Measurements from ENCODE around the gene KRTAP10-4. TPM values are rescaled to one million over a fixed set of nuclear protein-coding genes. Genes with fewer than 3 reads are reported as not detected.

KRTAP10-4 gene
- polyA plus RNA-seq, 1 of the 3 experiments (the other 2 are of a cell fraction), result not detected

DNA sequence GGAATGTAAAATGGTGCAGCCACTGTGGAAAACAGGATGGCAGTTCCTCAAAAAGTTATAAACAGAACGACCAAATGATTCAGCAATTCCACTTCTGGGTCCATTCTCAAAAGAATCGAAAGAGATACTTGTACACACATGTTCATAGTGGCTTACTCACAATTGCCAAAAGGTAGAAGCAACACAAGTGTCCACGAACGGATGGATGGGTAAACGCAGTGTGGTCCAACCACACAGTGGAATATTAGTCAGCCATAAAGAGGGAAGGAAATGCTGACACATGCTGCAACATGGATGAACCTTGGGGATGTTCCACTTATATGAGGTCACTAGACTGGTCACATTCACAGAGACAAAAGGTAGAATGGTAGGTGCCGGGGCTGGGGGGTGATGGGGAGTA lies 38.8 kb upstream of the KRTAP10-4 start (continued):
- TF ChIP-seq SMC3 (IDR thresholded peaks at IDR 0.05; ENCODE audit: low read depth, low read length) (no peak), CHD2 (IDR thresholded peaks at IDR 0.05; ENCODE audit: low read length, partially characterized antibody) (no peak), EZH2phosphoT487 (IDR thresholded peaks at IDR 0.05; ENCODE audit: borderline replicate concordance, low read depth) (no peak), FOXJ3 (CRISPR knock-in tag; IDR thresholded peaks at IDR 0.05) (no peak), NRF1 (IDR thresholded peaks at IDR 0.05; ENCODE audit: low read depth, low read length) (no peak)
- TF ChIP-seq, protein P1, sequence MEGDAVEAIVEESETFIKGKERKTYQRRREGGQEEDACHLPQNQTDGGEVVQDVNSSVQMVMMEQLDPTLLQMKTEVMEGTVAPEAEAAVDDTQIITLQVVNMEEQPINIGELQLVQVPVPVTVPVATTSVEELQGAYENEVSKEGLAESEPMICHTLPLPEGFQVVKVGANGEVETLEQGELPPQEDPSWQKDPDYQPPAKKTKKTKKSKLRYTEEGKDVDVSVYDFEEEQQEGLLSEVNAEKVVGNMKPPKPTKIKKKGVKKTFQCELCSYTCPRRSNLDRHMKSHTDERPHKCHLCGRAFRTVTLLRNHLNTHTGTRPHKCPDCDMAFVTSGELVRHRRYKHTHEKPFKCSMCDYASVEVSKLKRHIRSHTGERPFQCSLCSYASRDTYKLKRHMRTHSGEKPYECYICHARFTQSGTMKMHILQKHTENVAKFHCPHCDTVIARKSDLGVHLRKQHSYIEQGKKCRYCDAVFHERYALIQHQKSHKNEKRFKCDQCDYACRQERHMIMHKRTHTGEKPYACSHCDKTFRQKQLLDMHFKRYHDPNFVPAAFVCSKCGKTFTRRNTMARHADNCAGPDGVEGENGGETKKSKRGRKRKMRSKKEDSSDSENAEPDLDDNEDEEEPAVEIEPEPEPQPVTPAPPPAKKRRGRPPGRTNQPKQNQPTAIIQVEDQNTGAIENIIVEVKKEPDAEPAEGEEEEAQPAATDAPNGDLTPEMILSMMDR (IDR thresholded peaks at IDR 0.05), result no peak

GRCh38 chr21:44535963-44536362 lies 37.6 kb upstream of the KRTAP10-4 start:
- Histone ChIP-seq H3K27ac (ENCODE audit: low read depth in 2 of 2, low read length in 1 of 2) (no peak overlapping the region), H3K4me3 (ENCODE audit: low read depth in 2 of 2, low read length in 1 of 2) (no peak overlapping the region), H3K36me3 (replicated peaks in 1 of 2; ENCODE audit: control insufficient read depth in 1 of 2, insufficient read depth in 2 of 2, low read length in 1 of 2) (no peaks in the 10 kb centered on the region), H4K20me1 (ENCODE audit: insufficient read depth) (no peaks in the 10 kb centered on the region), H3K4me2 (no peak overlapping the region), H3K9me3 (no peaks in the 10 kb centered on the region), H3K27me3 (ENCODE audit: insufficient read depth) (peaks cover 33% of the 10 kb centered on the region; the same call in 1 of the 2 replicates), H3K9me2 (no peaks in the 10 kb centered on the region), H3K9ac (no peak overlapping the region), H3K4me1 (ENCODE audit: control insufficient read depth in 1 of 2, insufficient read depth in 2 of 2, low read depth in 1 of 2, low read length in 1 of 2) (no peaks in the 10 kb centered on the region; a peak in 1 of 4 replicates), H2AFZ (ENCODE audit: low read depth) (no peak overlapping the region), H3F3A (replicated peaks; ENCODE audit: insufficient read depth) (no peaks in the 10 kb centered on the region), H3K79me2 (ENCODE audit: insufficient read depth) (no peaks in the 10 kb centered on the region)
- WGBS (ENCODE audit: low lambda C conversion rate), result 10% methylated on average over 6 of the region's 7 CpGs
- CTCF ChIA-PET, result interaction anchor here (1.3 kb wide), 1 partner anchor 264 kb away, joined by 3 read pairs; no protein-coding TSS in a partner anchor
- DNase-seq, result no peak
- POLR2A ChIA-PET, result interaction anchor here (0.6 kb wide), 1 partner anchor 8 kb away, joined by 5 read pairs; no protein-coding TSS in a partner anchor
- TF ChIP-seq MEF2A (IDR thresholded peaks at IDR 0.05; ENCODE audit: borderline replicate concordance, low read depth) (no peak), TCF12 (IDR thresholded peaks at IDR 0.05) (no peak), USF1 (IDR thresholded peaks at IDR 0.05; ENCODE audit: borderline replicate concordance, low read depth) (no peak), ELF1 (IDR thresholded peaks at IDR 0.05) (no peak), TEAD4 (IDR thresholded peaks at IDR 0.05; ENCODE audit: borderline replicate concordance, insufficient read depth) (no peak), FOXJ3 (CRISPR knock-in tag; IDR thresholded peaks at IDR 0.05) (no peak), REST (IDR thresholded peaks at IDR 0.05; ENCODE audit: low read depth, low read length) (no peak), YY1 (IDR thresholded peaks at IDR 0.05; ENCODE audit: low read depth) (no peak), JUND (IDR thresholded peaks at IDR 0.05) (no peak), FOSL2 (IDR thresholded peaks at IDR 0.05; ENCODE audit: borderline replicate concordance, low read depth) (no peak), TAF1 (IDR thresholded peaks at IDR 0.05; ENCODE audit: borderline replicate concordance, low read depth, low read length) (no peak), RXRA (IDR thresholded peaks at IDR 0.05; ENCODE audit: borderline replicate concordance, low read depth) (no peak), EZH2phosphoT487 (IDR thresholded peaks at IDR 0.05; ENCODE audit: borderline replicate concordance, low read depth) (no peak), RCOR1 (IDR thresholded peaks at IDR 0.05; ENCODE audit: low read length) (no peak), GATA2 (CRISPR knock-in tag; IDR thresholded peaks at IDR 0.05) (no peak)
- TF ChIP-seq, protein P1 (IDR thresholded peaks at IDR 0.05), result no peak
- TF ChIP-seq, protein P2, sequence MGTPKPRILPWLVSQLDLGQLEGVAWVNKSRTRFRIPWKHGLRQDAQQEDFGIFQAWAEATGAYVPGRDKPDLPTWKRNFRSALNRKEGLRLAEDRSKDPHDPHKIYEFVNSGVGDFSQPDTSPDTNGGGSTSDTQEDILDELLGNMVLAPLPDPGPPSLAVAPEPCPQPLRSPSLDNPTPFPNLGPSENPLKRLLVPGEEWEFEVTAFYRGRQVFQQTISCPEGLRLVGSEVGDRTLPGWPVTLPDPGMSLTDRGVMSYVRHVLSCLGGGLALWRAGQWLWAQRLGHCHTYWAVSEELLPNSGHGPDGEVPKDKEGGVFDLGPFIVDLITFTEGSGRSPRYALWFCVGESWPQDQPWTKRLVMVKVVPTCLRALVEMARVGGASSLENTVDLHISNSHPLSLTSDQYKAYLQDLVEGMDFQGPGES (IDR thresholded peaks at IDR 0.05; ENCODE audit: low read depth, low read length), result no peak
- TF ChIP-seq, protein P3, sequence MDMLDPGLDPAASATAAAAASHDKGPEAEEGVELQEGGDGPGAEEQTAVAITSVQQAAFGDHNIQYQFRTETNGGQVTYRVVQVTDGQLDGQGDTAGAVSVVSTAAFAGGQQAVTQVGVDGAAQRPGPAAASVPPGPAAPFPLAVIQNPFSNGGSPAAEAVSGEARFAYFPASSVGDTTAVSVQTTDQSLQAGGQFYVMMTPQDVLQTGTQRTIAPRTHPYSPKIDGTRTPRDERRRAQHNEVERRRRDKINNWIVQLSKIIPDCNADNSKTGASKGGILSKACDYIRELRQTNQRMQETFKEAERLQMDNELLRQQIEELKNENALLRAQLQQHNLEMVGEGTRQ (IDR thresholded peaks at IDR 0.05; ENCODE audit: borderline replicate concordance, low read depth, low read length), result no peak
